Activated naive CD4-positive, alpha-beta T cell treated with anti-CD3 and anti-CD28 coated beads for 36 hours (primary cell): Measurements from ENCODE around the gene VASH1. TPM values are rescaled to one million over a fixed set of nuclear protein-coding genes. Genes with fewer than 3 reads are reported as not detected.

ENCODE experiments used
- CTCF ChIA-PET: fragments of 350-600 bp; sonication (Branson Sonifier 250); formaldehyde crosslinking; loops from one replicate; lab custom pipeline; 2021; ENCODE audit warnings: antibody characterized with exemption; lab: Charles Lee
- DNase-seq: peaks from one replicate; pipeline ENCODE4 v3.0.0-alpha.2; 2020
- H3K27ac Mint-ChIP-seq: one replicate; pipeline ENCODE4 v1.8.0; 2021; ENCODE audit warnings: mild to moderate bottlenecking, mixed read lengths
- H3K27me3 Mint-ChIP-seq: one replicate; pipeline ENCODE4 v1.8.0; 2021; ENCODE audit warnings: low read depth, mixed read lengths
- H3K36me3 Mint-ChIP-seq: one replicate; pipeline ENCODE4 v1.8.0; 2021; ENCODE audit warnings: low read depth, mixed read lengths
- H3K4me1 Mint-ChIP-seq: one replicate; pipeline ENCODE4 v1.8.0; 2021; ENCODE audit warnings: low read depth, mixed read lengths
- H3K4me3 Mint-ChIP-seq: one replicate; pipeline ENCODE4 v1.8.0; 2021; ENCODE audit warnings: mild to moderate bottlenecking, moderate library complexity, mixed read lengths
- H3K9me3 Mint-ChIP-seq: one replicate; pipeline ENCODE4 v1.8.0; 2021; ENCODE audit warnings: mixed read lengths
- intact Hi-C: fragments of 100-400 bp; cut with micrococcal nuclease; formaldehyde crosslinking; loops from one replicate; pipeline ENCODE4 v1.15.1; 2023
- total RNA-seq, 2 experiments: library from RNA; stranded (reverse); gene quantifications; one replicate each; pipeline ENCODE4 v1.2.3, GENCODE V29; 2021

VASH1 gene
- total RNA-seq, 2 experiments from 2014 or later: 0.86 to 1.2 TPM

DNA sequence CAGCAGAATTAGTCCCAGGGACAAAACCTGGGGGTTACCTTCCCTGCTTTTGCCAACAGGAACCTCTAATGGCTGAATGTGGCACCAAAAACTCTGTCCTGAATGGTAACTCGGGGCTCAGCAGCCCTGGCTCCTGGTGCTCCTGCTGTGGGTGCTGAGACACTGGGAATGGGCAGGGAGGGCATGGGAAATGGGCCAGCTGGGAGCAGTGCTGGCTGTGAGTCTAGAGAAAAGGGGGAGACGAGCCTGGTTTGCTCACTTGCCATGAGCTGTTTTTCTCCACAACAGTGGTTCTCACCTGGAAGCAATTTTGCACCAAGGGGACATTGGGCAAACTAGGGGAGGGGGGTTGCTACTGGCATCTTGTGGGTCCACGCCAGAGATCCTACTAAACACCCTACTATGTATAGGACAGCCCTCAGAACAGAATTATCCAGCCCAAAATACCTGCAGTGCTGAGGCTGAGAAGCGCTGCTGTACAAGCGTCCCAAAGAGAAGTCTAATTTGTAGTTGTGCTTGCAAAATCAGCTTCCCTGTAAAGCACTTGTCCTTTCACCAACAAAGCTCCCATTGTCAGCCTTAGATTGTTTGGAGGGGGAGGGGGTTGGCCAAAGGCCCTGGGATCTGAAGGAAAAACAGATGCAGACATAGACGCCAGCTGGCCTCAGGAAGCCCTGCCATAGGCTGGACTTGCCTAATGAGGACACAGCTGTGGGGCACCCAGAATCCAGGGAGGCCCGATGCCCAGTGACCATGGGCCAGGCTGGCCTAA, 68.6 kb downstream of the VASH1 start:
- no peak for DNase-seq
- no peaks in the 10 kb centered on the region for H3K27me3 Mint-ChIP-seq
- no peaks in the 10 kb centered on the region for H3K36me3 Mint-ChIP-seq
- no peaks in the 10 kb centered on the region for H3K9me3 Mint-ChIP-seq
- intact Hi-C loops: no loop called here
- no peaks in the 10 kb centered on the region for H3K4me1 Mint-ChIP-seq
- CTCF ChIA-PET: interaction anchor here (0.9 to 1.8 kb wide), 2 partner anchors 45 to 120 kb away, joined by 3 to 6 read pairs; no protein-coding TSS in a partner anchor
- H3K4me3 Mint-ChIP-seq: no peak overlapping the region
- no peak overlapping the region for H3K27ac Mint-ChIP-seq

DNA sequence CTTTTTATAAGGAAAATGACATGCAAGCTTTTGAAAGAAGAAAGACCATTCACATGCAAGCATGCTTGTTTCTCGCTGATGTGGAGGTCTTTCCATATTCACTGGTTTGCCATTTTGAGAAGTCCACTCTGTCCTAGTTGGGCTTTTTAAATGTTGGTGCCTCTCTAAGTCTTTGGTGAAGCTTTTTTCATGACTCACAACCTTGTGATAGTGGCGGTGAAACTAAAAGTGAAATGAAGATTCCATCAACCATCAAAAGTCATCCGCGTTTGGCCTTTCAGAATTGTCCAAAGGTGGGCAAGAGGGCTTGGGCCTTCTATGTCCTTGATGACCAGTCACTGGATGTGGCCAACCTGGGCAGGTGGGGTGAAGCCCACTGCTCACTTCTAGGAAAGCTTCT, 69.3 kb downstream of the VASH1 start:
- Mint-ChIP-seq H3K36me3 (no peaks in the 10 kb centered on the region), H3K9me3 (no peaks in the 10 kb centered on the region), H3K27me3 (no peaks in the 10 kb centered on the region), H3K4me3 (no peak overlapping the region), H3K4me1 (no peaks in the 10 kb centered on the region), H3K27ac (no peak overlapping the region)
- CTCF ChIA-PET: interaction anchor here (0.9 to 1.8 kb wide), 3 partner anchors 46 to 121 kb away, joined by 3 to 6 read pairs (median 5); no protein-coding TSS in a partner anchor
- intact Hi-C loops: no loop called here
- no peak for DNase-seq

DNA sequence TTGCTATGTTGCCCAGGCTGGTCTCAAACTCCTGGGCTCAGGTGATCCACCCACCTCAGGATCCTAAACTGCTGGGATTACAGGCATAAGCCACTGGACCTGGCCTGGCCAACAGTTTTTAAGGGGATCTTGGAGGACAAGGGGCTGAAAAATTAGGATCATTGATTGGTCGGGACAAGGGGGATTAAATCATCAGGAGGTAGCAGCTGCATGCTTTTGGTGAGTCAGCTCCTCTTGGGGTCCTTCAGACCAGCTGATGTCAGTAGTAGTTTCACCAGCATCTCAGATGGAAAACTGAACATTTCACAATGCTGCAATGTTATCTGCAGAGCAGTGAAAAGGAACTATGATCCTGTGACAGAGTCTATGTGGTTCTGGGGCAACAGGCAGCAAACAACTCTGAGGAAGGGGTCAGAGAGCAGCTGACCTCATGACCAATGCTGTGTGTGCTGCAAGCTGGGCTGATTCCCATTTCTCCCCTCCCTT, 71.3 kb downstream of the VASH1 start:
- Mint-ChIP-seq H3K4me1 (no peaks in the 10 kb centered on the region), H3K27me3 (no peaks in the 10 kb centered on the region), H3K36me3 (no peaks in the 10 kb centered on the region), H3K27ac (no peak overlapping the region), H3K9me3 (no peaks in the 10 kb centered on the region), H3K4me3 (no peak overlapping the region)
- CTCF ChIA-PET: interaction anchor here (0.5 kb wide), 1 partner anchor 43 kb away, joined by 4 read pairs; no protein-coding TSS in a partner anchor
- intact Hi-C loops: no loop called here
- no peak for DNase-seq

Other genes starting within 250 kb of the VASH1 start
- 10 to 100 TPM; 17.0 to 19.8 TPM for gene ANGEL1, start 51.4 kb downstream of the VASH1 start, total RNA-seq
- gene LRRC74A, start 64.9 kb downstream of the VASH1 start, total RNA-seq: not detected